ENCODE results near the gene ZNF682. TPM values are rescaled to one million over a fixed set of nuclear protein-coding genes. Genes with fewer than 3 reads are reported as not detected.
"Not testable (repeated sequence)": the region's sequence is repeated elsewhere in the genome, so short reads cannot be mapped to it uniquely, and the experiment has no call there.

Gene ZNF682
- total RNA-seq, 1 experiment from 2014 or later: 2.4 TPM

- DNase-seq (ENCODE audit: low read depth): no peak
Measured at GRCh38 chr19:19997656-19998268, 41.5 kb downstream of the ZNF682 start.

- no peak for DNase-seq (ENCODE audit: low read depth)
Measured at GRCh38 chr19:19966862-19967261, 72.4 kb downstream of the ZNF682 start.

GRCh38 chr19:19966126-19966525 lies 73.2 kb downstream of the ZNF682 start:
- not testable (repeated sequence) for DNase-seq (ENCODE audit: low read depth)

DNA sequence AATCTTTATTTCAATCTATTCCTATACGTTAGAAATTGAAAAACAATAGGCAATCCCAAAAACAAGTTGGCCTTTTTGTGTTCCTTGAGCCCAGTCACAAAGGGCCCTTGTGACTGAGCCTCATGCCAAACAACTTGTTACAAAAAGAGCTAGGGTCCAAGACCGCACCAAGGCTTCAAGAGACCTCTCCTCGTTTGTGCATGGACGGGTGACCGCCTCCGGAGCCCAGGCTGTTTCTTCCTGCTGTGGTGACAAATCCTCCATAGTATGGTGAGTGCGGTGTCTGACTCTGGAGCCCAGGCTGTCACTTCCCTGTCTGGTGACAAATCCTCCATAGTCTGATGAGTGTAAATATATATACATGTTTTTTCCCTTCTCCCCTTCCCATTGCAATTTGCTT lies 74.9 kb downstream of the ZNF682 start:
- no peak for DNase-seq (ENCODE audit: low read depth)

DNA sequence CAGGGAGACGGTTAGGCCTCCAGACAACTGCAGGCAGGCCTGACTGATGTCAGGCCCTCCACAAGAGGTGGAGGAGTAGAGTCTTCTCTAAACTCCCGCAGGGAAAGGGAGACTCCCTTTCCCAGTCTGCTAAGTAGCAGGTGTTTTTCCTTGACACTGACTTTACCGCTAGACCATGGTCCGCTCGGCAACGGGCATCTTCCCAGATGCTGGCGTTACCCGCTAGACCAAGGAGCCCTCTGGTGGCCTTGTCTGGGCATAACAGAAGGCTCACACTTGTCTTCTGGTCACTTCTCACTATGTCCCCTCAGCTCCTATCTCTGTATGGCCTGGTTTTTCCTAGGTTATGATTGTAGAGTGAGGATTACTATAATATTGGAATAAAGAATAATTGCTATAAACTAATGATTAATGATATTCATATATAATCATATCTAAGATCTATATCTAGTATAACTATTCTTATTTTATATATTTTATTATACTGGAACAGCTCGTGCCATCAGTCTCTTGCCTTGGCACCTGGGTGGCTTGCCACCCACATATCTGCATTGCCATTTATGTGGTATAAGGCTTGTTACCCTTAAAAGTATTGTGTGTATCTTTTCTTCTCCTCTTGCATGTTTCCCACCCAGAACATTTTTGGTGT lies 80.0 kb downstream of the ZNF682 start:
- DNase-seq (ENCODE audit: low read depth): peak; percentile 58

GRCh38 chr19:19957766-19958165 lies 81.5 kb downstream of the ZNF682 start:
- DNase-seq (ENCODE audit: low read depth): not testable (repeated sequence)

GRCh38 chr19:19956434-19957075 lies 82.8 kb downstream of the ZNF682 start:
- DNase-seq (ENCODE audit: low read depth): peak; percentile 24

DNA sequence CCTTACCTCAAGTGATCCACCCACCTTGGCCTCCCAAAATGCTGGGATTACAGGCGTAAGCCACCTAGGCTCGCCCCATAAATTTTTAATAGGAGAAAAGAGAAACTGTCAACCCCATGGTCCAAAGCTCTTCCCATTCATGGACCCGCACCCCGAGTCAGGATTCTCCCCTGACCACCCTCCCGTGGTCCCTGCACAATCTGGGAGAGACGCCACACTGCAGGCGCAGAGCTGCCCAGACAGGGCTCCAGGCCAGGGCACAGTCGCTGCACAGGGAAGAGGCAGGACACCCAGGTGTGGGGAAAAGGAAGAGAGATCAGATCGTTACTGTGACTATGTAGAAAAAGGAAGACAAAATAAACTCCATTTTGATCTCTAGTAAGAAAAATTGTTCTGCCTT lies 84.1 kb downstream of the ZNF682 start:
- no peak for DNase-seq (ENCODE audit: low read depth)

Other genes with a start within 250 kb of the ZNF682 start
- 18.4 and 24.8 TPM in 2 replicates for gene ZNF506, start 217.8 kb downstream of the ZNF682 start, total RNA-seq (2014; rRNA removed; shearing (Covaris generic))
- 4.3 and 7.6 TPM in 2 replicates for gene ZNF253, start 173.6 kb downstream of the ZNF682 start, total RNA-seq (2014; rRNA removed; shearing (Covaris generic))
- gene ZNF93, start 138.6 kb downstream of the ZNF682 start, total RNA-seq (2014; rRNA removed; shearing (Covaris generic)): 17.4 and 24.0 TPM in 2 replicates
- gene ZNF90, start 38.5 kb upstream of the ZNF682 start, total RNA-seq (2014; rRNA removed; shearing (Covaris generic)): 4.2 and 4.8 TPM in 2 replicates
- 7.8 and 9.6 TPM in 2 replicates for gene ZNF486, start 127.7 kb upstream of the ZNF682 start, total RNA-seq (2014; rRNA removed; shearing (Covaris generic))